Measurements from ENCODE around the gene PHF23. TPM values are rescaled to one million over a fixed set of nuclear protein-coding genes. Genes with fewer than 3 reads are reported as not detected.
A peak's percentile ranks its signal among the peaks of the same experiment; 100 is the strongest.

Gene PHF23
- total and polyA plus RNA-seq, 9 of the 15 experiments (the other 6 are each of a cell fraction or from before 2014, with no cell fraction given): 7.4 to 87.5 (median 33.7) TPM

GRCh38 chr17:7280519-7281073 is 41.3 kb upstream of the PHF23 start (continued):
- TF ChIP-seq THRB (CRISPR knock-in tag; conservative IDR thresholded peaks at IDR 0.05) (no peak), TOE1 (IDR thresholded peaks at IDR 0.05; ENCODE audit: borderline replicate concordance) (no peak; the same call in 1 of the 2 replicates), TOE1 (CRISPR knock-in tag; IDR thresholded peaks at IDR 0.05; ENCODE audit: borderline replicate concordance, low read depth) (no peak), ZFP36 (IDR thresholded peaks at IDR 0.05; ENCODE audit: low read depth, low read length, partially characterized antibody) (no peak), ZFP91 (CRISPR knock-in tag; IDR thresholded peaks at IDR 0.05) (0 out of 2 replicates have a peak, but pooled peaks have one; percentile 23), RCOR1 (IDR thresholded peaks at IDR 0.05; ENCODE audit: borderline replicate concordance in 1 of 2, low read depth in 2 of 2, low read length in 2 of 2) (peak in 1 of 2 experiments; percentile 14; a peak in 1 of 4 replicates), TFAP4 (CRISPR knock-in tag; IDR thresholded peaks at IDR 0.05; ENCODE audit: borderline replicate concordance) (peak; percentile 78; the same call in 1 of the 2 replicates), MYNN (IDR thresholded peaks at IDR 0.05) (0 out of 2 replicates have a peak, but pooled peaks have one; percentile 50), MYNN (CRISPR knock-in tag; IDR thresholded peaks at IDR 0.05) (no peak), ZKSCAN3 (CRISPR knock-in tag; IDR thresholded peaks at IDR 0.05) (no peak), ZC3H4 (CRISPR knock-in tag; IDR thresholded peaks at IDR 0.05; ENCODE audit: borderline replicate concordance) (no peak), XRCC5 (IDR thresholded peaks at IDR 0.05; ENCODE audit: low read depth, low read length) (peak; percentile 78; the same call in 1 of the 2 replicates), CHD1 (IDR thresholded peaks at IDR 0.05; ENCODE audit: low read length) (peak; percentile 24)

Data from K562 (cell line).